HG02938 (cell line): ENCODE results near the gene MME.
"Not testable (repeated sequence)": the region's sequence is repeated elsewhere in the genome, so short reads cannot be mapped to it uniquely, and the experiment has no call there.

ENCODE experiments used
- ATAC-seq: cut with Tn5 transposase; IDR thresholded peaks from one replicate; pipeline ENCODE4 v1.9.1; 2021; ENCODE audit warnings: mild to moderate bottlenecking, moderate library complexity; ENCODE audit not compliant: unreplicated experiment

The MME gene

GRCh38 chr3:155190691-155191090 is 110.6 kb downstream of the MME start:
- ATAC-seq, result no peak

- ATAC-seq, result no peak
These were observed 113.0 kb downstream of the MME start for GRCh38 chr3:155192957-155193746.

- ATAC-seq, result no peak
These were observed 113.7 kb downstream of the MME start for GRCh38 chr3:155193868-155194267.

GRCh38 chr3:155194973-155195957 is 115.1 kb downstream of the MME start:
- no peak for ATAC-seq

GRCh38 chr3:155196131-155197021 is 116.3 kb downstream of the MME start:
- ATAC-seq, result no peak

GRCh38 chr3:155197786-155198185 is 117.7 kb downstream of the MME start:
- ATAC-seq, result no peak

- no peak for ATAC-seq
These were observed 122.5 kb downstream of the MME start for GRCh38 chr3:155202626-155203025.

GRCh38 chr3:155204851-155205250 is 124.7 kb downstream of the MME start:
- no peak for ATAC-seq

GRCh38 chr3:155208183-155208800 is 128.2 kb downstream of the MME start:
- no peak for ATAC-seq

- ATAC-seq, result no peak
These were observed 130.6 kb downstream of the MME start for GRCh38 chr3:155210736-155211135.

- no peak for ATAC-seq
These were observed 131.1 kb downstream of the MME start for GRCh38 chr3:155211266-155211665.

- ATAC-seq, result no peak
These were observed 131.8 kb downstream of the MME start for GRCh38 chr3:155211940-155212339.

GRCh38 chr3:155216007-155216406 is 135.9 kb downstream of the MME start:
- ATAC-seq, result not testable (repeated sequence)

- no peak for ATAC-seq
These were observed 137.5 kb downstream of the MME start for GRCh38 chr3:155217591-155217990.

- no peak for ATAC-seq
These were observed 138.3 kb downstream of the MME start for GRCh38 chr3:155218462-155218861.

- no peak for ATAC-seq
These were observed 139.0 kb downstream of the MME start for GRCh38 chr3:155219106-155219505.

GRCh38 chr3:155225417-155225816 is 145.3 kb downstream of the MME start:
- no peak for ATAC-seq

- ATAC-seq, result no peak
These were observed 147.0 kb downstream of the MME start for GRCh38 chr3:155227141-155227540.

- ATAC-seq, result no peak
These were observed 148.6 kb downstream of the MME start for GRCh38 chr3:155228676-155229075.

GRCh38 chr3:155229086-155229485 is 149.0 kb downstream of the MME start:
- no peak for ATAC-seq
